ENCODE results near the gene LLPH.

Gene LLPH

DNA sequence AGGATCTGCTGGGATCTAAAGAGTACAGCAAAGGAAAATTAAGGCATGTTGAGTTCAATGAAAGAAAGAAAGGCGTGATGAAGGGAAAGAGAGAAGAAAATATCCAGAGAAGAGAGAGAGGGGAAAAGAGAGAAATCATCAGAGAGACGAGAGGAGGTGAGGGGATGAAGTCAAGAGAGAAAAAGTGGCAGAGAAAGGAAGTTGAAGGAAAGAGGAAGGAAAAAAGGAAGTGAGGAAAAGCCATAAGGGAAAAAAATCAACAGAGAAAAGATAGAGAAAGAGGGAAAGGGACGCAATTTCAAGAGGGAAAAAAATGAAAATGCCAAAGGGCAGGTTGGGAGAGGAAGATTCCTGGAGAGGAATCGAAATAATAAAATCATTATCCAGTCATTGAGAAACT lies 40.4 kb downstream of the LLPH start:
- DNase-seq (no peak), ATAC-seq (no peak)

DNA sequence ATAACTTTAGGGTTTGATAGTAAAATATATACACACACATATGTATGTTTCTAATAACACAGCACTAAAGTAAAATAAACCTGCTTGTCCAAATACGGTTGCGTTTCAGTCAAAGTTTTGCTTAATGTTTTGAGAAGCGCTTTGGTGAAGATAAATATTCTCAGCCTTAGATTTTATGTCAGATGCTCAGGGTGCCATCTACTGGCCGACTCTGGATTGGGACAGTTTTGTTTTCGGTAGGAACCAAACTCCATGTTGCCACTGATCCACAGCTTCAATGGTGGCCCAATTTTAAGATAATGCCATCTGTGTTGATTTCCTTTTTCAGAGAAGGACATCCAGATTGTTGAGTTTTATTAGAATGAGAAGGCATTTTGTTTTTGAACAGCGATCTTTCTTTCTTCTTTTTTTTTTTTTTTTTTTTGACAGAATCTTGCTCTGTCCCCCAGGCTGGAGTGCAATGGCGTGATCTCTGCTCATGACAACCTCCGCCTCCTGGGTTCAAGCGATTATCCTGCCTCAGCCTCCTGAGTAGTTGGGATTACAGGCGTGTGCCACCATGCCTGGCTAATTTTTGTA lies 43.1 kb downstream of the LLPH start:
- no peak for ATAC-seq
- peak; percentile 63 for DNase-seq

DNA sequence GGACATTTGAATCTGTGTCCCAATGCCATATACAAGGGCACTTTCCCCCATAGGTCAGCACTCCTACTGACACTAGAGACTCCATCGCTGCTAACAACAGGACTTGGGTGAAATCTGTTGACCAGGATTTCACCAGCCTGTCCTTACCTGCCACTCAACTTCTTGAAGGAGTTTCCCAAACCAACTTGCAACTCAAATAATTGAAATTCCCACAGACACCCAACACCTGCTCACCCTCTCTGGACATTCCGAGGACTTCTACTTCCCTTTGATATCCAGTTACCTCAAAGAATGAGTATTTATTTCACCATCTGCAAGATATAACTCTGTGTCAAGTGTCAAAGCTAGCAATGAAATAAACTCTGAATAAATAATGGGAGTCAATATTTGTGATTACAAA lies 44.6 kb downstream of the LLPH start:
- ATAC-seq (no peak), DNase-seq (no peak)

- DNase-seq, result no peak
- no peak for ATAC-seq
These were observed 45.3 kb downstream of the LLPH start for GRCh38 chr12:66085213-66085612.

DNA sequence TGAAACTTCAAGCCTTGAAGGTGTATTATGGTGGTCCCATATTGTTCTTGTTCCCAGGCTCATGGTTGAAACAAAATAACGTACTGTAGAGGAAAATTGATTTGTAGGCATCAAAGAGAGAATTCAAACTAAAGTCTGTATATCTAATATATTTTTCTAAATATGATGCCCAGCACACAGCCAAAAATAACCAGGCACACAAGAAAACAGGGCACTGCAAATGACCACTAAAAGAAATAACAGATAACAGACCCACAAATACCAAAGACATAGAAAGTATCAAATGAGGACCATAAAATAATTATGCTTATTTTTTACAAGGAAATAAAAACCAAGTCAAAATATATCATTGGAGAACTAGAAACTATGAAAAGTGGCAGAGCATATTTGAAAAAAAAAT lies 46.8 kb downstream of the LLPH start:
- ATAC-seq (no peak), DNase-seq (no peak)

GRCh38 chr12:66082744-66083143 lies 47.8 kb downstream of the LLPH start:
- no peak for DNase-seq
- ATAC-seq, result no peak

DNA sequence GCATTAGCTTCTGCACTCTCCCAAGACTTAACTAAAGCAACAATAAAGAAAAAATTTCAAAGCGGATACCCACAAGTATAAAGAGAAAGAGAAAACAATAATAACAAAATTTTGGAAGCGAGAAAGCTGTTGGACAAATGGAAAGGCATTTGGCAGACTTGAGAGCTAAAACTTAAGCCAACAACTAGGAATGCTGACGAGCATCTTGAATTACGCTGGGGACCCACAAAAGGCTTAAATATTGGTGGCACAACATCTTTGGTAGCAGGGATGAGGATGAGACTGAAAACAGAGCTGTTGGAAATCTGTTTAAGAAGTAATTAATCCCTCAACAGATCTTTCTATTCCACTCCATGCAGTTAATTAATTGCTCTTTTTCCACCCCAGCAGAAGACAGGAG lies 49.8 kb downstream of the LLPH start:
- DNase-seq, result no peak
- no peak for ATAC-seq

- DNase-seq, result no peak
- no peak for ATAC-seq
These were observed 53.0 kb downstream of the LLPH start for GRCh38 chr12:66077542-66077941.

- ATAC-seq (no peak), DNase-seq (no peak)
These were observed 56.0 kb downstream of the LLPH start for GRCh38 chr12:66074561-66074960.

- ATAC-seq (no peak), DNase-seq (no peak)
These were observed 58.0 kb downstream of the LLPH start for GRCh38 chr12:66072566-66072965.

DNA sequence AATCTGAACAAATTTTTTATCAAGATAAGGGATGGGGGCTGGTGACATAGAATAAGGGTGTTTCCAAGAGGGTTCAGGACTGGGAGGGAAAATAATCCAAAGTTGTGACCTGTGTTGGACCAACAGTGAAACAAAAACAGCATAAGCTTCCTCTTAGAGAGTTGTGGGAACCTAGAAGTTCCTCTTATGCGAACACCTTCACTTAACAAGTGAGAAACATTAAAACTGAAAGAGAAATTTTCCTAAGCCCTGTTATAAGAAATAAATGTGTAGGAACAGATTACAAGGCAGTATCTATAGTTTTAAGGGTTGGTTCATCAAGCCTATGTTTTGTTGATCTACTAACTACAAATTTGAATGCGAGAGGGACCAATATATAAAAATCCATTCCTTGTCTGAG lies 58.4 kb downstream of the LLPH start:
- DNase-seq, result no peak
- ATAC-seq, result no peak

DNA sequence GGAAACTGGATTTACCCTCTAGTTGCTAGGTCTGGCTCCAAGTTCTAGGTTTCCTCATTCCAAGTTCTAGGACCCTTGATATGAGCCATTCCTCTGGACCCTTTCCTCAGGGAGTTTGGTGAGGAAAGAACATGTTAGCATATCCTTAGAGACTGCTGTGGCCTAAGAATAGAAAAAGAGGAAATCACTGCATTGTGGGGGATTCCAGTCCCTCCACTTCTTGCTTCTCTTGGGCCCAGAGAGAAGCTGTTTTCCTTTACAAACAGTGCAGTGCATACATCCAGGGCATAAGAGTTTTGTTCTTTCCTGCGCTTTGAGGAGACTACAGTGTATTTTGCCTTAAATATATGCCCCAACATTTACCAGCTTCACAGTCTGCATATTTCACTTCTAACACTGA lies 59.0 kb downstream of the LLPH start:
- ATAC-seq, result no peak
- no peak for DNase-seq

DNA sequence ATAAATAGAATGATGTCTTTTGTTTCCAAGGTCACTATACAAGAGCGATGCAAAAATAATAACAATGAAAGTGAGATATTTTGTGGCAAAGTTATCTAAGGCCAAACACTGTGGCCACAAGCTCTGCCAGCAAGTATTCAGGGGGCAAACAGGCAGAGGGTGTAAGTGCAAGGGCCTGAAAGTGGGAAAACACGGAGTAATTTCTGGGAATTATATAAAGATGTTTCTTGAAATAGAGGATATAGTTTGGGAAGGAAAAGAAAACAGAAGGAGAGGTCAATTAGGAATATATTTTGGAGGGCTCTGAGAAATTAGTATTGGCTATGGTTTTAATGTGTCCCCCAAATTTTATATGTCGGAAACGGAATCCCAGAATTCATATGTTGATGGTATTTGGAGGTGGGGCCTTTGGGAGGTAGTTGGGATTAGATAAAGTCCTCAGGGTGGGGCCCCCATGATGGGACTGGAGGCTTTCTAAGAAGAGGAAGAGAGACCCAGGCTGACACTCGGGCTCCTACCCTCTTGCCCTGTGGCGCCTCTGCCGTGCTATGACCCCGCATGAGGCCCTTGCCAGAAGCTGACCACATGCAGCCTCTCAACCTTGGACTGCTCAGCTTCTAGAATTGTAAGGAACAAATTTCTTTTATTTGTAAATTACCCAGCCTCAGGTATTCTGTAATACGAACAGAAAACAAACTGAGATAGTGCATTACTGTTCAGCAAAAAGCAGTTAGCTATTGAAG lies 60.0 kb downstream of the LLPH start:
- no peak for ATAC-seq

GRCh38 chr12:66066929-66067523 lies 63.5 kb downstream of the LLPH start:
- ATAC-seq (peak; percentile 9), DNase-seq (no peak)

More for the DNA sequence above, 60.0 kb downstream of the LLPH start:
- no peak for DNase-seq

All from stimulated activated naive CD8-positive, alpha-beta T cell treated with anti-CD3 and anti-CD28 coated beads, Interleukin-15, Interleukin-2, amounts not matched to agents 100 U/mL and 50 U/mL, for 24 hours (primary cell).